ENCODE measurements around the gene ZEB1. TPM values are rescaled to one million over a fixed set of nuclear protein-coding genes. Genes with fewer than 3 reads are reported as not detected.

The ZEB1 gene
- total and polyA plus RNA-seq, 2 of the 8 experiments (the other 6 are each of a cell fraction or from before 2014, with no cell fraction given), result 0.08 to 0.15 TPM

DNA sequence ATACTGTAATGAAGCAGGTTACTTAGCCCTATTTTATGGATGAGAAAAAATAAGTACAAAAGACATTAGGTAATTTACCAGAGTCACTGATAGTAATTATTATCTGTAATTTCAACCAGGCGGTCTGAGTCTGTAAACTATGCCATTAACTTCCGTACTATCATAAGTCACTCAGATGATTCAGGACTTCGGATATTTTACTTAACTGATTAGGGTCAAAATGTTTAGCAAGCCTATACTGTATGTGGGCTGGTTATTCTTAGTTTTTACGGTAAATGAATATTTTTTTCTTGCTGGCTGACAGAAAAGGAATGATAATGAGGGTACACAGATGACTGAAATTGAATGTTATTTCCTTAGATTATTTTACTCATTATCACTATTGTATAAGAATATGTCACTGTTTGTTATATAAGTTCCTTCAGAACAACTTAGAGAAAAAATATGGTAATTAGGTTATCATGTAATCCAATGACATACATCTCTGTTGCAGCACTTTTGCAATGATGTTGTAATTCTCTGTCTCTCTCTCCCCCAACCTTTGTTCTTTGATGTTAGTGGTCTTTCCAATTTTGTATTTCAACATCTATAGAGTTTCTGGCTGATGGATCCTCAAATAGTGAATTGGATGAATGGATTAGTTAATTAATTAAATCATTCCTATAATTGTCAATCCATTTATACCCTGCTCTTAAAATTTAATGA is 165.6 kb downstream of the ZEB1 start:
- H4K91ac ChIP-seq (replicated peaks; ENCODE audit: insufficient read length, low read length), result no peak overlapping the region
- H2BK15ac ChIP-seq (ENCODE audit: low read length), result no peak overlapping the region
- no peak overlapping the region for H2BK20ac ChIP-seq (ENCODE audit: low read length)
- TF ChIP-seq, protein P1, sequence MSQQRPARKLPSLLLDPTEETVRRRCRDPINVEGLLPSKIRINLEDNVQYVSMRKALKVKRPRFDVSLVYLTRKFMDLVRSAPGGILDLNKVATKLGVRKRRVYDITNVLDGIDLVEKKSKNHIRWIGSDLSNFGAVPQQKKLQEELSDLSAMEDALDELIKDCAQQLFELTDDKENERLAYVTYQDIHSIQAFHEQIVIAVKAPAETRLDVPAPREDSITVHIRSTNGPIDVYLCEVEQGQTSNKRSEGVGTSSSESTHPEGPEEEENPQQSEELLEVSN (IDR thresholded peaks at IDR 0.05), result no peak
- no peak for TF ChIP-seq YY1 (IDR thresholded peaks at IDR 0.05; ENCODE audit: low read depth, low read length)
- TF ChIP-seq ATF2 (IDR thresholded peaks at IDR 0.05; ENCODE audit: low read length), result no peak
- no peak for TF ChIP-seq RAD21 (IDR thresholded peaks at IDR 0.05 in 1 of 2, conservative IDR thresholded peaks at IDR 0.05 in 1 of 2; ENCODE audit: low read depth in 2 of 2, low read length in 2 of 2)
- no peak for TF ChIP-seq BCL11A (IDR thresholded peaks at IDR 0.05; ENCODE audit: low read depth in 2 of 2, low read length in 2 of 2)
- TF ChIP-seq HDAC2 (IDR thresholded peaks at IDR 0.05; ENCODE audit: borderline replicate concordance in 1 of 2, low read depth in 2 of 2, low read length in 2 of 2), result no peak
- TF ChIP-seq SRF (IDR thresholded peaks at IDR 0.05; ENCODE audit: low read depth, low read length), result no peak
- no peak for TF ChIP-seq SIN3A (conservative IDR thresholded peaks at IDR 0.05 in 1 of 2, IDR thresholded peaks at IDR 0.05 in 1 of 2; ENCODE audit: low read depth in 1 of 2, low read length in 2 of 2)
- TF ChIP-seq CBX5 (IDR thresholded peaks at IDR 0.05; ENCODE audit: low read depth, low read length), result no peak
- no peak overlapping the region for H3K4me3 ChIP-seq (ENCODE audit: extremely low read depth in 1 of 4, insufficient read depth in 2 of 4, low read depth in 3 of 4, low read length in 4 of 4)
- H3K9me3 ChIP-seq (ENCODE audit: insufficient read depth in 2 of 2, low read depth in 1 of 2, low read length in 1 of 2), result no peaks in the 10 kb centered on the region
- no peak overlapping the region for H2BK5ac ChIP-seq (ENCODE audit: low read depth, low read length)
- no peak overlapping the region for H3K4me2 ChIP-seq (ENCODE audit: insufficient read depth in 1 of 2, low read depth in 2 of 2, low read length in 2 of 2)
- no peak overlapping the region for H2BK120ac ChIP-seq (replicated peaks; ENCODE audit: low read depth, low read length)
- H3K9ac ChIP-seq (replicated peaks in 1 of 4; ENCODE audit: extremely low read depth in 1 of 4, low read depth in 3 of 4, low read length in 3 of 4), result no peak overlapping the region
- 92% methylated on average over 4 of the region's 4 CpGs; no CpG with 5 or more reads in 1 of the 2 experiments for WGBS, 2 experiments (ENCODE audit: extremely low coverage in 1 of 2, insufficient coverage in 1 of 2, insufficient read length in 1 of 2, insufficient replicate concordance in 2 of 2, low coverage in 1 of 2, low lambda C conversion rate in 2 of 2, missing lambda C conversion rate in 1 of 2)
- ChIA-PET CTCF (ENCODE audit: partially characterized antibody) (no interaction called here), POLR2A (ENCODE audit: partially characterized antibody) (no interaction called here)
- DNase-seq (ENCODE audit: low read depth in 1 of 2, low spot score in 2 of 2), result no peak
- H2AFZ ChIP-seq (ENCODE audit: low read length), result no peak overlapping the region
- H3K79me1 ChIP-seq (ENCODE audit: low read depth, low read length), result no peaks in the 10 kb centered on the region
- H3K14ac ChIP-seq (ENCODE audit: insufficient read length), result no peak overlapping the region
- no peaks in the 10 kb centered on the region for H3K79me2 ChIP-seq (ENCODE audit: control insufficient read depth in 1 of 2, insufficient read depth in 2 of 2, low read length in 2 of 2)
- H3K27me3 ChIP-seq (replicated peaks in 1 of 4; ENCODE audit: control insufficient read depth in 3 of 4, extremely low read depth in 1 of 4, insufficient read depth in 3 of 4, low read length in 3 of 4), result no peaks in the 10 kb centered on the region
- H3K4ac ChIP-seq (replicated peaks; ENCODE audit: insufficient read length, low read depth, low read length), result no peak overlapping the region
- H3K36me3 ChIP-seq (ENCODE audit: control insufficient read depth in 2 of 4, insufficient read depth in 4 of 4, low read length in 3 of 4), result no peaks in the 10 kb centered on the region
- H3K23ac ChIP-seq (ENCODE audit: insufficient read length), result no peak overlapping the region
- no peak overlapping the region for H2AK5ac ChIP-seq (ENCODE audit: low read depth, low read length)
- FAIRE-seq, result no peak
- no peak overlapping the region for H3K27ac ChIP-seq (ENCODE audit: low read depth, low read length)
- no peaks in the 10 kb centered on the region for H4K20me1 ChIP-seq (replicated peaks in 1 of 2; ENCODE audit: control insufficient read depth in 1 of 2, insufficient read depth in 2 of 2, low read length in 2 of 2)
- no peaks in the 10 kb centered on the region for H3K4me1 ChIP-seq (replicated peaks in 1 of 4; ENCODE audit: control insufficient read depth in 3 of 4, insufficient read depth in 4 of 4, low read length in 3 of 4)
- H4K5ac ChIP-seq (ENCODE audit: insufficient read length, low read depth, low read length), result no peak overlapping the region
- H3K23me2 ChIP-seq (ENCODE audit: low read depth, low read length), result no peaks in the 10 kb centered on the region
- H2BK12ac ChIP-seq (ENCODE audit: low read depth, low read length), result no peak overlapping the region
- H3K18ac ChIP-seq (ENCODE audit: extremely low read depth, low read length), result no peak overlapping the region
- H4K8ac ChIP-seq (ENCODE audit: extremely low read depth, insufficient read depth, low read length), result no peak overlapping the region
- H3K56ac ChIP-seq (replicated peaks; ENCODE audit: insufficient read length, low read depth, low read length), result no peak overlapping the region
